Smooth muscle cell (in vitro differentiated cells): Measurements from ENCODE around the gene BCAS3. TPM values are rescaled to one million over a fixed set of nuclear protein-coding genes. Genes with fewer than 3 reads are reported as not detected.

Experiments
- DNase-seq: peaks from one replicate; lab custom pipeline; 2025; ENCODE audit not compliant: unreplicated experiment; lab: John Stamatoyannopoulos, UW
- H2AFZ ChIP-seq: fragments of 200-600 bp; sonication (generic); 2 replicates; pipeline ENCODE4 v1.6.0; 2016; ENCODE audit warnings: antibody characterized with exemption, low read depth, mild to moderate bottlenecking
- H3F3A ChIP-seq: fragments of 200-600 bp; sonication (generic); 2 replicates; pipeline ENCODE4 v1.6.0; 2017; ENCODE audit warnings: antibody characterized with exemption, low read depth
- H3K27ac ChIP-seq: fragments of 200-600 bp; sonication (generic); 2 replicates; pipeline ENCODE4 v1.5.1; 2016; ENCODE audit warnings: low read depth, mild to moderate bottlenecking
- H3K27me3 ChIP-seq: fragments of 200-600 bp; sonication (generic); 2 replicates; pipeline ENCODE4 v1.6.1; 2016; ENCODE audit warnings: low read depth, mild to moderate bottlenecking
- H3K36me3 ChIP-seq: fragments of 200-600 bp; sonication (generic); 2 replicates; pipeline ENCODE4 v1.5.1; 2016; ENCODE audit warnings: low read depth
- H3K4me1 ChIP-seq: fragments of 200-600 bp; sonication (generic); 2 replicates; pipeline ENCODE4 v1.5.1; 2016; ENCODE audit warnings: low read depth
- H3K4me2 ChIP-seq: fragments of 200-600 bp; sonication (generic); 2 replicates; pipeline ENCODE4 v1.6.0; 2016; ENCODE audit warnings: mild to moderate bottlenecking
- H3K4me3 ChIP-seq: fragments of 200-600 bp; sonication (generic); 2 replicates; pipeline ENCODE4 v1.5.1; 2016; ENCODE audit warnings: mild to moderate bottlenecking
- H3K79me2 ChIP-seq: fragments of 200-600 bp; sonication (generic); 2 replicates; pipeline ENCODE4 v1.6.0; 2016; ENCODE audit warnings: low read depth, mild to moderate bottlenecking
- H3K9ac ChIP-seq: fragments of 200-600 bp; sonication (generic); 2 replicates; pipeline ENCODE4 v1.6.0; 2016; ENCODE audit warnings: low read depth
- H3K9me3 ChIP-seq: fragments of 200-600 bp; sonication (generic); replicated peaks from 2 replicates; pipeline ENCODE4 v1.5.1; 2016; ENCODE audit warnings: low read depth
- H4K20me1 ChIP-seq: fragments of 200-600 bp; sonication (generic); 2 replicates; pipeline ENCODE4 v1.6.0; 2016; ENCODE audit warnings: low read depth
- CTCF ChIP-seq: fragments of 200-600 bp; sonication (generic); IDR thresholded peaks from 2 replicates; pipeline ENCODE4 v1.5.1; 2017; ENCODE audit warnings: borderline replicate concordance, mild to moderate bottlenecking, antibody characterized with exemption; ENCODE audit not compliant: insufficient read depth, poor library complexity, severe bottlenecking
- WGBS: methylation state at CpG from one replicate; pipeline ENCODE4 v1.1.7; 2016; ENCODE audit warnings: low lambda C conversion rate; 5-methylcytosine and 5-hydroxymethylcytosine counted together
- polyA plus RNA-seq: library from polyadenylated mRNA; unstranded; fragments of >200 nt; fragmentation: Nextera tagmentation; extraction: Ambion mirVana; gene quantifications from 2 replicates; pipeline ENCODE4 v1.2.1, GENCODE V29; 2016
- total RNA-seq: library from RNA; depleted of rRNA; stranded (reverse); fragments of >200 nt; gene quantifications from 2 replicates; pipeline ENCODE4 v1.2.3, GENCODE V29; 2014

Gene BCAS3
- total and polyA plus RNA-seq, 2 experiments from 2014 or later: 17.2 to 54.5 TPM

- no peaks in the 10 kb centered on the region for H3K36me3 ChIP-seq
- no peaks in the 10 kb centered on the region for H3K27me3 ChIP-seq
- H3K4me2 ChIP-seq: no peak overlapping the region
- no peaks in the 10 kb centered on the region for H3K9me3 ChIP-seq
- WGBS: 83% methylated on average over 3 of the region's 3 CpGs
- no peak overlapping the region for H3K9ac ChIP-seq
- H3K27ac ChIP-seq: no peak overlapping the region
- no peaks in the 10 kb centered on the region for H4K20me1 ChIP-seq
- H2AFZ ChIP-seq: no peak overlapping the region
- DNase-seq: no peak
- H3K4me1 ChIP-seq: peaks cover 10% of the 10 kb centered on the region
- H3K4me3 ChIP-seq: no peak overlapping the region
- no peaks in the 10 kb centered on the region for H3K79me2 ChIP-seq
- H3F3A ChIP-seq: peaks cover 19% of the 10 kb centered on the region
- no peak for TF ChIP-seq CTCF
Observed at GRCh38 chr17:61245706-61246135, 568.1 kb downstream of the BCAS3 start.

- no peaks in the 10 kb centered on the region for H4K20me1 ChIP-seq
- H2AFZ ChIP-seq: no peak overlapping the region
- H3K4me3 ChIP-seq: no peak overlapping the region
- DNase-seq: no peak
- 57% methylated on average over 3 of the region's 3 CpGs for WGBS
- H3K4me1 ChIP-seq: peaks cover 14% of the 10 kb centered on the region
- no peaks in the 10 kb centered on the region for H3K27me3 ChIP-seq
- no peaks in the 10 kb centered on the region for H3K9me3 ChIP-seq
- no peaks in the 10 kb centered on the region for H3K79me2 ChIP-seq
- H3K4me2 ChIP-seq: no peak overlapping the region
- no peak for TF ChIP-seq CTCF
- H3K9ac ChIP-seq: no peak overlapping the region
- H3F3A ChIP-seq: peaks cover 28% of the 10 kb centered on the region
- H3K27ac ChIP-seq: peak overlapping the region; percentile 95
- no peaks in the 10 kb centered on the region for H3K36me3 ChIP-seq
Observed at GRCh38 chr17:61247439-61247838, 569.8 kb downstream of the BCAS3 start.

- no peak for TF ChIP-seq CTCF
- Histone ChIP-seq H3F3A (peaks cover 33% of the 10 kb centered on the region), H2AFZ (no peak overlapping the region), H3K27me3 (no peaks in the 10 kb centered on the region), H3K4me3 (no peak overlapping the region), H3K9ac (no peak overlapping the region), H3K36me3 (no peaks in the 10 kb centered on the region), H4K20me1 (no peaks in the 10 kb centered on the region), H3K4me1 (peaks cover 14% of the 10 kb centered on the region), H3K79me2 (no peaks in the 10 kb centered on the region), H3K9me3 (no peaks in the 10 kb centered on the region), H3K27ac (peak overlapping the region; percentile 95), H3K4me2 (no peak overlapping the region)
- WGBS: 88% methylated on average over 2 of the region's 2 CpGs
- no peak for DNase-seq
Observed at GRCh38 chr17:61248399-61248798, 570.7 kb downstream of the BCAS3 start.

- Histone ChIP-seq H3K27me3 (no peaks in the 10 kb centered on the region), H4K20me1 (no peaks in the 10 kb centered on the region), H3K9me3 (no peaks in the 10 kb centered on the region), H3K4me1 (peaks cover 25% of the 10 kb centered on the region), H2AFZ (peak overlapping the region; percentile 11), H3K36me3 (no peaks in the 10 kb centered on the region), H3K27ac (peak overlapping the region; percentile 95), H3K4me3 (no peak overlapping the region), H3K9ac (peak overlapping the region; percentile 55), H3F3A (peaks cover 33% of the 10 kb centered on the region), H3K79me2 (no peaks in the 10 kb centered on the region), H3K4me2 (peak overlapping the region; percentile 66)
- DNase-seq: no peak
- TF ChIP-seq CTCF: no peak
- WGBS: 48% methylated on average over 4 of the region's 4 CpGs
Observed at GRCh38 chr17:61249649-61250299, 572.1 kb downstream of the BCAS3 start.
